Measurements from ENCODE around the gene ELOVL7. TPM values are rescaled to one million over a fixed set of nuclear protein-coding genes. Genes with fewer than 3 reads are reported as not detected.
"Not testable (repeated sequence)": the region's sequence is repeated elsewhere in the genome, so short reads cannot be mapped to it uniquely, and the experiment has no call there.

The ELOVL7 gene
- polyA plus RNA-seq, 1 of the 3 experiments (the other 2 are of a cell fraction) = 0.07 TPM

DNA sequence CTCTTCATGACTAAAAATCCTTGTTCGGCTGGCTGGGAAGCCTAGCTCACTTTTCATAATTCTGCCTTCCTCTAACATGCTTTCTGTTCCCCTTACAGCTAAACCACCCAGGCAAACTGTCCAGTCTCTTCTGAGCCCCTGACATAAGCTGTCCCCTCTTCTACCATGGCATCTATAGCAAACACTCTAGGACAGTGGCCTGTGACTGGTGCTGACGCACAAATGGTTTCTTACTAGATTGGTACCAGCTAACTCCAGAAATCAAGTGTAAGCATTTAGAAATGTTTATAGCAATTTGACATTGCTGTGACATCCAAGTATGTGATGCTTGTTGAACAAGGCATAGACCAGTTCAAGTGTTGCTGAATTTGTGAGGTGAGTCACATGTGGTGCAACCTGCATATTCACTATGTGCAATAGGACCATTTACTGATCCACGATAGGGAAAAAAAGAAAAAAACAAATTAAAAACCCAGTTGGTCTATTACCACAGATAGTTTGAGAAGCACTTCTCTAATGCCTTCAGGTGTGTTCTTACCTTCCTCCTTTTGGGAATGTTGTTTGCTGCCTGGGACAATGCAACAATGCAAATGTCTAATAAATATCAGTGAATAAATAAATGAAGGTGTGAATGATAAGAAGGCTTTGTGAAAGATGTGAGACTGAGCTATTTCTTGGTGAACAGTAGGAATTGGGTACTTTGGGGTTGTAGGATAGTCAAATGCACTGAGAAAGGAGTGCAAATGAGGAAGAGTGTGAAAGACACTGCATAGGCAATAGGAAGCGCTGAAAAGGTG, 22.4 kb downstream of the ELOVL7 start (continued):
- TF ChIP-seq, protein P1, sequence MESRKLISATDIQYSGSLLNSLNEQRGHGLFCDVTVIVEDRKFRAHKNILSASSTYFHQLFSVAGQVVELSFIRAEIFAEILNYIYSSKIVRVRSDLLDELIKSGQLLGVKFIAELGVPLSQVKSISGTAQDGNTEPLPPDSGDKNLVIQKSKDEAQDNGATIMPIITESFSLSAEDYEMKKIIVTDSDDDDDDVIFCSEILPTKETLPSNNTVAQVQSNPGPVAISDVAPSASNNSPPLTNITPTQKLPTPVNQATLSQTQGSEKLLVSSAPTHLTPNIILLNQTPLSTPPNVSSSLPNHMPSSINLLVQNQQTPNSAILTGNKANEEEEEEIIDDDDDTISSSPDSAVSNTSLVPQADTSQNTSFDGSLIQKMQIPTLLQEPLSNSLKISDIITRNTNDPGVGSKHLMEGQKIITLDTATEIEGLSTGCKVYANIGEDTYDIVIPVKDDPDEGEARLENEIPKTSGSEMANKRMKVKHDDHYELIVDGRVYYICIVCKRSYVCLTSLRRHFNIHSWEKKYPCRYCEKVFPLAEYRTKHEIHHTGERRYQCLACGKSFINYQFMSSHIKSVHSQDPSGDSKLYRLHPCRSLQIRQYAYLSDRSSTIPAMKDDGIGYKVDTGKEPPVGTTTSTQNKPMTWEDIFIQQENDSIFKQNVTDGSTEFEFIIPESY (IDR thresholded peaks at IDR 0.05; ENCODE audit: borderline replicate concordance, low read depth) = no peak
- no peak for TF ChIP-seq FOXM1 (IDR thresholded peaks at IDR 0.05; ENCODE audit: low read depth)

DNA sequence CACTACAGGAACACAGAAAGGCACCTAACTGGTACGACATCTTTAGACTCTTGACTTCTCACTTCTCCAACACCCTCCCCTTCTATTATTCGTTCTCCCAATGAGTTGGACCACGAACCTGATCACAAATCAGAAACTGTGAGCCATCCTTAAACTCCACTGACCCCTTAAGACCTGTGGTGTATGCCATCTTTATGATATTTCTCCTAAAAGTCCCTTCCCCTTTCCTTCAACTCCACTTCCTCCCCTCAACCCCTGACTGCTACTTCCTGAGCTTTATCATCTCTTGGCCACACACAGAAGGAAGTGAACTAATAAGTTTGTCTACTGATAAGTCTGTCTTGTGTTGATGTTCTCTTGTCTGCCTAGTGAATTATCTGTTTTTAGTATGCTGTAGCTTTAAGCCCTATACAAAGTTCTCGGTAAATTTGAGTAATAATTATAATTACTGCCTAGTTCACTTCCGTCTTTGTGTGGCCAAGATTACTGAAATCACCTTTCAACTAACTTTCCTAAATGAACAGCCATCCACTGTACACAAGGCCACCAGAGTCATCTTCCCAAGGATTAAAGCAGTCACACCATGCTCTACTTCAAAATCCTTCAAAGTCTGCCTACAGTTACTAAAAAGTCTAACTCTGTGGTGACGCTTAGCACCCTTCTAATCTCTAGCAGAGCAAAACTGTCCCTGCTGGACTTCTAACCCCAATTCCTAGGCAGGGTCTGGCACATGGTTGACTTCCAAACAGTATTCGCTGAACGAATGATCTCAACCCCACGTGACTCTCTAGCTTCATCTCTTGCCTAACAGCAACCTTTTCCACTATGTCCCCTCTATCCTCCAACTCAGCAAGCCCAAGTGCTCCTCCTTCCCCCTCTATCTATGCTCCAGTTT, 23.2 kb downstream of the ELOVL7 start:
- H3K27me3 ChIP-seq (ENCODE audit: insufficient read depth) = no peaks in the 10 kb centered on the region
- TF ChIP-seq, protein P2, sequence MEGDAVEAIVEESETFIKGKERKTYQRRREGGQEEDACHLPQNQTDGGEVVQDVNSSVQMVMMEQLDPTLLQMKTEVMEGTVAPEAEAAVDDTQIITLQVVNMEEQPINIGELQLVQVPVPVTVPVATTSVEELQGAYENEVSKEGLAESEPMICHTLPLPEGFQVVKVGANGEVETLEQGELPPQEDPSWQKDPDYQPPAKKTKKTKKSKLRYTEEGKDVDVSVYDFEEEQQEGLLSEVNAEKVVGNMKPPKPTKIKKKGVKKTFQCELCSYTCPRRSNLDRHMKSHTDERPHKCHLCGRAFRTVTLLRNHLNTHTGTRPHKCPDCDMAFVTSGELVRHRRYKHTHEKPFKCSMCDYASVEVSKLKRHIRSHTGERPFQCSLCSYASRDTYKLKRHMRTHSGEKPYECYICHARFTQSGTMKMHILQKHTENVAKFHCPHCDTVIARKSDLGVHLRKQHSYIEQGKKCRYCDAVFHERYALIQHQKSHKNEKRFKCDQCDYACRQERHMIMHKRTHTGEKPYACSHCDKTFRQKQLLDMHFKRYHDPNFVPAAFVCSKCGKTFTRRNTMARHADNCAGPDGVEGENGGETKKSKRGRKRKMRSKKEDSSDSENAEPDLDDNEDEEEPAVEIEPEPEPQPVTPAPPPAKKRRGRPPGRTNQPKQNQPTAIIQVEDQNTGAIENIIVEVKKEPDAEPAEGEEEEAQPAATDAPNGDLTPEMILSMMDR (IDR thresholded peaks at IDR 0.05) = no peak
- TF ChIP-seq, protein P3, sequence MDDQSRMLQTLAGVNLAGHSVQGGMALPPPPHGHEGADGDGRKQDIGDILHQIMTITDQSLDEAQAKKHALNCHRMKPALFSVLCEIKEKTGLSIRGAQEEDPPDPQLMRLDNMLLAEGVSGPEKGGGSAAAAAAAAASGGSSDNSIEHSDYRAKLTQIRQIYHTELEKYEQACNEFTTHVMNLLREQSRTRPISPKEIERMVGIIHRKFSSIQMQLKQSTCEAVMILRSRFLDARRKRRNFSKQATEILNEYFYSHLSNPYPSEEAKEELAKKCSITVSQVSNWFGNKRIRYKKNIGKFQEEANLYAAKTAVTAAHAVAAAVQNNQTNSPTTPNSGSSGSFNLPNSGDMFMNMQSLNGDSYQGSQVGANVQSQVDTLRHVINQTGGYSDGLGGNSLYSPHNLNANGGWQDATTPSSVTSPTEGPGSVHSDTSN (IDR thresholded peaks at IDR 0.05) = no peak
- no peak for TF ChIP-seq TAF1 (IDR thresholded peaks at IDR 0.05; ENCODE audit: borderline replicate concordance, low read depth, low read length)
- no peak for TF ChIP-seq EP300 (IDR thresholded peaks at IDR 0.05; ENCODE audit: borderline replicate concordance in 1 of 2, low read depth in 1 of 2, low read length in 1 of 2)
- TF ChIP-seq CHD2 (IDR thresholded peaks at IDR 0.05; ENCODE audit: low read length, partially characterized antibody) = no peak
- TF ChIP-seq, protein P4, sequence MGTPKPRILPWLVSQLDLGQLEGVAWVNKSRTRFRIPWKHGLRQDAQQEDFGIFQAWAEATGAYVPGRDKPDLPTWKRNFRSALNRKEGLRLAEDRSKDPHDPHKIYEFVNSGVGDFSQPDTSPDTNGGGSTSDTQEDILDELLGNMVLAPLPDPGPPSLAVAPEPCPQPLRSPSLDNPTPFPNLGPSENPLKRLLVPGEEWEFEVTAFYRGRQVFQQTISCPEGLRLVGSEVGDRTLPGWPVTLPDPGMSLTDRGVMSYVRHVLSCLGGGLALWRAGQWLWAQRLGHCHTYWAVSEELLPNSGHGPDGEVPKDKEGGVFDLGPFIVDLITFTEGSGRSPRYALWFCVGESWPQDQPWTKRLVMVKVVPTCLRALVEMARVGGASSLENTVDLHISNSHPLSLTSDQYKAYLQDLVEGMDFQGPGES (IDR thresholded peaks at IDR 0.05; ENCODE audit: low read depth, low read length) = no peak
- H3K36me3 ChIP-seq (replicated peaks in 1 of 2; ENCODE audit: control insufficient read depth in 1 of 2, insufficient read depth in 2 of 2, low read length in 1 of 2) = no peaks in the 10 kb centered on the region
- no peaks in the 10 kb centered on the region for H4K20me1 ChIP-seq (ENCODE audit: insufficient read depth)
- H3K4me2 ChIP-seq = no peak overlapping the region
- H3K27ac ChIP-seq (ENCODE audit: low read depth in 2 of 2, low read length in 1 of 2) = no peak overlapping the region
- ChIA-PET CTCF (no interaction called here), POLR2A (no interaction called here)
- H3F3A ChIP-seq (replicated peaks; ENCODE audit: insufficient read depth) = no peaks in the 10 kb centered on the region
- H3K79me2 ChIP-seq (ENCODE audit: insufficient read depth) = no peaks in the 10 kb centered on the region
- H3K9ac ChIP-seq = no peak overlapping the region
- H3K4me3 ChIP-seq (ENCODE audit: low read depth in 2 of 2, low read length in 1 of 2) = no peak overlapping the region
- H3K4me1 ChIP-seq (ENCODE audit: control insufficient read depth in 1 of 2, insufficient read depth in 2 of 2, low read depth in 1 of 2, low read length in 1 of 2) = no peaks in the 10 kb centered on the region
- H2AFZ ChIP-seq (ENCODE audit: low read depth) = no peak overlapping the region
- no peaks in the 10 kb centered on the region for H3K9me2 ChIP-seq
- 54% methylated on average over 9 of the region's 9 CpGs for whole genome bisulfite sequencing (ENCODE audit: low lambda C conversion rate)
- H3K9me3 ChIP-seq = no peaks in the 10 kb centered on the region
- no peak for DNase-seq

DNA sequence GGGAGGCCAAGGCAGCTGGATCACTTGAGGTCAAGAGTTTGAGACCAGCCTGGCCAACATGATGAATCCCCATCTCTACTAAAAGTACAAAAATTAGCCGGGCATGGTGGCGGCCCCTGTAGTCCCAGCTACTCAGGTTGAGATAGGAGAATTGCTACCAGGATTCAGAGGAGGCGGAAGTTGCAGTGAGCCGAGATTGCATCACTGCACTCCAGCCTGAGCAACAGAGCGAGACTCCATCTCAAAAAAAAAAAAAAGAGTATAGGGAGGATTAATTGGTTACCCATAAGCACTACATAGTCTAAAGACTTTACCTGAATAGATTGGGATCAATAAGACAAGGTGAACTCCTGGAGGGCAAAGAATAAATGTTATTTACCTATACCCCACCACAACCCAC, 27.9 kb downstream of the ELOVL7 start:
- CTCF ChIA-PET; H3K79me2 ChIP-seq (ENCODE audit: insufficient read depth); H3K27me3 ChIP-seq (ENCODE audit: insufficient read depth); H3K9me3 ChIP-seq; H3K36me3 ChIP-seq (replicated peaks in 1 of 2; ENCODE audit: control insufficient read depth in 1 of 2, insufficient read depth in 2 of 2, low read length in 1 of 2); H3K4me3 ChIP-seq (ENCODE audit: low read depth in 2 of 2, low read length in 1 of 2); H3K27ac ChIP-seq (ENCODE audit: low read depth in 2 of 2, low read length in 1 of 2); H2AFZ ChIP-seq (ENCODE audit: low read depth); H3F3A ChIP-seq (replicated peaks; ENCODE audit: insufficient read depth); POLR2A ChIA-PET; H3K9me2 ChIP-seq; H4K20me1 ChIP-seq (ENCODE audit: insufficient read depth); H3K4me2 ChIP-seq; H3K4me1 ChIP-seq (ENCODE audit: control insufficient read depth in 1 of 2, insufficient read depth in 2 of 2, low read depth in 1 of 2, low read length in 1 of 2); H3K9ac ChIP-seq; DNase-seq: not testable (repeated sequence)
- 82% methylated on average over 5 of the region's 5 CpGs for WGBS (ENCODE audit: low lambda C conversion rate)
